Heart left ventricle (tissue), 16 donors: Measurements from ENCODE around the gene DPYSL3. TPM values are rescaled to one million over a fixed set of nuclear protein-coding genes. Genes with fewer than 3 reads are reported as not detected.

Source experiments
- ATAC-seq, 4 donors: fragments of 200-7000 bp; cut with Tn5 transposase; one replicate each; pipeline ENCODE4 v1.9.1; 2020 to 2022; ENCODE audit warnings: moderate library complexity in 4 of 4, mild to moderate bottlenecking in 3 of 4, moderate number of reproducible peaks in 1 of 4
- DNase-seq, 5 donors: peaks; one replicate each; pipeline ENCODE4 v3.0.0-alpha.2; 2020
- H3K27ac ChIP-seq, 12 donors: fragments of 200-600 bp; sonication (generic) in 4 of 12; one replicate each; pipeline versions ENCODE4 v1.5.0 to v1.8.0; 2016 to 2022; ENCODE audit warnings: mild to moderate bottlenecking in 2 of 12
- H3K27me3 ChIP-seq, 9 donors: fragments of 200-600 bp; sonication (generic) in 2 of 9; one replicate each; pipeline versions ENCODE4 v1.5.1 to v1.8.0; 2016 to 2022; ENCODE audit warnings: mild to moderate bottlenecking in 3 of 9
- H3K36me3 ChIP-seq, 9 donors: fragments of 200-600 bp; sonication (generic) in 2 of 9; one replicate each; pipeline versions ENCODE4 v1.5.0 to v1.8.0; 2018 to 2022; ENCODE audit warnings: mild to moderate bottlenecking in 2 of 9
- H3K4me1 ChIP-seq, 12 donors: fragments of 200-600 bp; sonication (generic) in 4 of 12; one replicate each; pipeline versions ENCODE4 v1.5.0 to v1.8.0; 2016 to 2022; ENCODE audit warnings: mild to moderate bottlenecking in 3 of 12
- H3K4me3 ChIP-seq, 12 donors: fragments of 200-600 bp; sonication (generic) in 4 of 12; one replicate each; pipeline versions ENCODE4 v1.5.0 to v1.8.0; 2017 to 2022; ENCODE audit warnings: mild to moderate bottlenecking in 9 of 12, moderate library complexity in 4 of 12
- H3K9me3 ChIP-seq, 12 donors: fragments of 200-600 bp; sonication (generic) in 4 of 12; one replicate each; pipeline versions ENCODE4 v1.5.0 to v1.8.0; 2016 to 2022; ENCODE audit warnings: mild to moderate bottlenecking in 1 of 12
- CTCF ChIP-seq, 12 donors: fragments of 200-600 bp; sonication (generic) in 4 of 12; IDR thresholded peaks; one replicate each; pipeline versions ENCODE4 v1.5.0 to v1.8.0; 2018 to 2022; ENCODE audit warnings: antibody characterized with exemption in 12 of 12, mild to moderate bottlenecking in 5 of 12
- POLR2A ChIP-seq, 2 donors: fragments of 450-650 bp; IDR thresholded peaks; one replicate each; pipeline ENCODE4 v1.6.1; 2017; ENCODE audit warnings: antibody characterized with exemption in 2 of 2, mild to moderate bottlenecking in 2 of 2, moderate library complexity in 2 of 2
- WGBS, 4 donors: extraction: QIAGEN DNeasy Blood & Tissue Kit in 2 of 4; methylation state at CpG; one replicate each; pipeline versions ENCODE4 v1.1.5 to v1.1.7; 2013 to 2018; 5-methylcytosine and 5-hydroxymethylcytosine counted together
- intact Hi-C, 10 donors: fragments of 100-400 bp; cut with DNase I; formaldehyde crosslinking; loops; one replicate each; pipeline versions ENCODE4 v1.11.1 to v1.14.2; 2022
- polyA plus RNA-seq, 2 donors: library from polyadenylated mRNA; stranded (reverse); fragments of 200-250 nt; gene quantifications; one replicate each; pipeline ENCODE4 v1.2.3, GENCODE V29; 2013
- total RNA-seq, 9 donors: library from RNA; depleted of rRNA in 2 of 9; stranded (reverse); fragments of >200 nt in 2 of 9; fragmentation: NEBNext Ultra II Directional in 3 of 9; extraction: Animal tissue kit (Norgen Biotek cat#: 25700) in 3 of 9; gene quantifications; one replicate each; pipeline versions ENCODE4 v1.1.0 to v1.2.4, GENCODE V29; 2016 to 2023
- donor health status: ischemic (EF 13 %, LVEDD 7.1; RV severe dilation, severe dysfunction).
- donor health status: healthy with polysubstance abuse.
- donor health status: DM: no; HTN: yes; CAD: no.
- donor health status: DM: no; HTN: no; CAD: no.
- donor health status: ischemic (EF 25% LVEDD 6.9; RV normal size, moderate dysfunction).
- donor health status: ischemic (EF 25% LVEDD 5.7; RV mildly dilated, moderate dysfunction).
- donor health status: healthy.
- donor health status: DM: yes; HTN: yes; CAD: no.
- donor health status: ischemic (EF 35%, LVEDD 5.7; RV mildly dilated, moderate dysfunction).
- donor health status: nonischemic (EF 11% LVEDD 7.7; RV severe dilation, severe dysfunction).
- donor health status: DM: yes; HTN: yes; CAD: no.
- donor health status: PGD.
- donor health status: ischemic (EF 29% LVEDD 5.4; RV normal size, mild dysfunction).
- donor health status: nonischemic (EF 23%, LVEDD 6.1; RV moderate dilation, normal function).

The DPYSL3 gene
- total and polyA plus RNA-seq, 11 donors: 7.9 to 54.7 (median 20.6) TPM

- Histone ChIP-seq H3K27me3 (no peaks in the 10 kb centered on the region), H3K27ac (no peak overlapping the region), H3K4me3 (no peak overlapping the region), H3K36me3 (peaks cover 0 to 80% (median 20%) of the 10 kb centered on the region in 9 donors), H3K4me1 (peaks cover 0 to 21% (median 5%) of the 10 kb centered on the region in 12 donors), H3K9me3 (no peaks in the 10 kb centered on the region)
- ATAC-seq: no peak
- intact Hi-C loops: loop anchor here in 3 of 10 donors (10.0 kb wide), 3 partner anchors 156 to 176 kb away; no protein-coding TSS in a partner anchor
- 86 to 91% (median 90%) methylated on average over 9 of the region's 9 CpGs for WGBS, 4 donors
- no peak for DNase-seq
- TF ChIP-seq CTCF (IDR thresholded peaks at IDR 0.05): no peak
- no peak for TF ChIP-seq POLR2A (IDR thresholded peaks at IDR 0.05)
Measured at GRCh38 chr5:147398860-147399259, 111.0 kb downstream of the DPYSL3 start.

GRCh38 chr5:147397616-147398015, 112.3 kb downstream of the DPYSL3 start:
- Histone ChIP-seq H3K4me3 (no peak overlapping the region), H3K4me1 (peaks cover 0 to 9% (median 0%) of the 10 kb centered on the region in 12 donors), H3K36me3 (peaks cover 0 to 91% (median 20%) of the 10 kb centered on the region in 9 donors), H3K27ac (no peak overlapping the region), H3K27me3 (no peaks in the 10 kb centered on the region), H3K9me3 (no peaks in the 10 kb centered on the region)
- intact Hi-C loops: loop anchor here in 3 of 10 donors (10.0 kb wide), 3 partner anchors 157 to 177 kb away; no protein-coding TSS in a partner anchor
- ATAC-seq (no peak), DNase-seq (no peak)
- TF ChIP-seq CTCF (IDR thresholded peaks at IDR 0.05) (no peak), POLR2A (IDR thresholded peaks at IDR 0.05) (no peak)
- 89 to 94% (median 92%) methylated on average over 11 of the region's 11 CpGs for WGBS, 4 donors

DNA sequence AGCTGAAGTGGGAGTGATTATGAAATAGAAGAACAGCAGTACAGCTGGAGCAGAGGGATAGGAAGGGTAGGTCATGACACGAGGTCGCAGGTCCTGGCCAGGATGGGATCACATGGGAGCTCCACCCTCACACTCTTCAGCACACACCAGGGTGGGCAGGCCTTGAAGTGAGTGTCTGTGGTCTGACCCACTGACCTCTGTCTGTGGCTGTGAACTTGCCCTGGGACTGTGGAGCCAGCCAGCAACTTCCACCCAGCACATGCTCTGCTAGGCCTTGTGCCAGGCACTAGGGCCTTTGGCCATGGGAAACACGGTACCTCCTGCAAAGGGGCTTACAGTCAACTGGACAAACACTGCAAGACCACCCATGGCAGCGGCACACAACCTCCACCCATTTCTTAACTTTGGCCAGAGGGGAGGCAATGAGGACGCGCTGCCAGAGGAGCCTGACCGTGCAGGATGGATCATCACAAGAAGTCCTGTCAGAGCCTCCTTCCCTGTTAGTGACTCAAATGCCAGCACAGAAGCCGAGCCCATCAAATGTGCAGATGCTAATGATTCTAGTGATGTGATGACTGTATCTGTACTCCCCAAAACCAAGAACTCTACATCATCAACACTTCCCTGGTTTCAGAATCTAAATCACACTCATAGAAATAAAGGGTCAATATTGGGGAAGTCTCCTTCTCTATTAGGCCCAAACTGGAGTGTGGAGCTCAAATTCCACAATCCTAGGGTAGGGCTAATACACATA, 113.6 kb downstream of the DPYSL3 start:
- intact Hi-C loops: loop anchor here in 3 of 10 donors (10.0 kb wide), 3 partner anchors 159 to 179 kb away; no protein-coding TSS in a partner anchor
- ATAC-seq (peak; percentile 17 to 85 (median 65)), DNase-seq (peak in 3 of 5 donors; percentile 46 to 60 (median 54))
- TF ChIP-seq CTCF (IDR thresholded peaks at IDR 0.05): no peak
- no peak for TF ChIP-seq POLR2A (IDR thresholded peaks at IDR 0.05)
- 69 to 81% (median 74%) methylated on average over 6 to 8 of the region's 8 CpGs for WGBS, 4 donors
- H3K4me3 ChIP-seq: no peak overlapping the region
- H3K27me3 ChIP-seq: no peaks in the 10 kb centered on the region
- H3K27ac ChIP-seq: no peak overlapping the region
- peaks cover 0 to 96% (median 20%) of the 10 kb centered on the region in 9 donors for H3K36me3 ChIP-seq
- no peaks in the 10 kb centered on the region for H3K9me3 ChIP-seq
- H3K4me1 ChIP-seq: peaks cover 0 to 9% (median 0%) of the 10 kb centered on the region in 12 donors
